ENCODE results near the gene SNTG2. TPM values are rescaled to one million over a fixed set of nuclear protein-coding genes. Genes with fewer than 3 reads are reported as not detected.

The SNTG2 gene
- total RNA-seq, 1 donor from 2014 or later = 4.4 TPM

- intact Hi-C loops (cut with DNase I) = no loop called here
- ATAC-seq (no peak), DNase-seq (ENCODE audit: low spot score) (no peak)
Observed at GRCh38 chr2:1235806-1236205, 285.2 kb downstream of the SNTG2 start.

GRCh38 chr2:1236606-1237005, 286.0 kb downstream of the SNTG2 start:
- ATAC-seq (no peak), DNase-seq (ENCODE audit: low spot score) (no peak)
- intact Hi-C loops (cut with DNase I) = no loop called here

GRCh38 chr2:1237783-1238182, 287.1 kb downstream of the SNTG2 start:
- intact Hi-C loops (cut with DNase I) = no loop called here
- no peak for DNase-seq (ENCODE audit: low spot score)
- ATAC-seq = no peak

- DNase-seq (ENCODE audit: low spot score) (no peak), ATAC-seq (no peak)
- intact Hi-C loops (cut with DNase I) = no loop called here
Observed at GRCh38 chr2:1238598-1239138, 288.0 kb downstream of the SNTG2 start.

- ATAC-seq = no peak
- intact Hi-C loops (cut with DNase I) = no loop called here
- DNase-seq (ENCODE audit: low spot score) = no peak
Observed at GRCh38 chr2:1245193-1245592, 294.5 kb downstream of the SNTG2 start.

GRCh38 chr2:1246239-1246638, 295.6 kb downstream of the SNTG2 start:
- DNase-seq (ENCODE audit: low spot score) (no peak), ATAC-seq (no peak)
- intact Hi-C loops (cut with DNase I) = no loop called here

GRCh38 chr2:1246991-1247390, 296.3 kb downstream of the SNTG2 start:
- DNase-seq (ENCODE audit: low spot score) (no peak), ATAC-seq (no peak)
- intact Hi-C loops (cut with DNase I) = no loop called here

GRCh38 chr2:1248187-1248586, 297.5 kb downstream of the SNTG2 start:
- no peak for ATAC-seq
- intact Hi-C loops (cut with DNase I) = no loop called here

GRCh38 chr2:1249897-1250687, 299.4 kb downstream of the SNTG2 start:
- ATAC-seq = no peak
- intact Hi-C loops (cut with DNase I) = no loop called here
- DNase-seq (ENCODE audit: low spot score) = no peak

More at GRCh38 chr2:1248187-1248586, 297.5 kb downstream of the SNTG2 start:
- no peak for DNase-seq (ENCODE audit: low spot score)

- ATAC-seq (no peak), DNase-seq (ENCODE audit: low spot score) (no peak)
- intact Hi-C loops (cut with DNase I) = no loop called here
Observed at GRCh38 chr2:1251520-1251919, 300.9 kb downstream of the SNTG2 start.

- no peak for DNase-seq (ENCODE audit: low spot score)
- intact Hi-C loops (cut with DNase I) = no loop called here
- peak; percentile 42 for ATAC-seq
Observed at GRCh38 chr2:1253629-1254028, 303.0 kb downstream of the SNTG2 start.

- DNase-seq (ENCODE audit: low spot score) = no peak
- ATAC-seq = no peak
- intact Hi-C loops (cut with DNase I) = no loop called here
Observed at GRCh38 chr2:1254662-1255343, 304.2 kb downstream of the SNTG2 start.

- intact Hi-C loops (cut with DNase I) = no loop called here
- no peak for ATAC-seq
- no peak for DNase-seq (ENCODE audit: low spot score)
Observed at GRCh38 chr2:1256632-1257324, 306.1 kb downstream of the SNTG2 start.

- no peak for ATAC-seq
- intact Hi-C loops (cut with DNase I) = no loop called here
- DNase-seq (ENCODE audit: low spot score) = no peak
Observed at GRCh38 chr2:1257334-1257733, 306.7 kb downstream of the SNTG2 start.

GRCh38 chr2:1259746-1260145, 309.1 kb downstream of the SNTG2 start:
- ATAC-seq (no peak), DNase-seq (ENCODE audit: low spot score) (no peak)
- intact Hi-C loops (cut with DNase I) = no loop called here

- intact Hi-C loops (cut with DNase I) = no loop called here
- DNase-seq (ENCODE audit: low spot score) (no peak), ATAC-seq (no peak)
Observed at GRCh38 chr2:1262609-1263008, 312.0 kb downstream of the SNTG2 start.

GRCh38 chr2:1265454-1265853, 314.8 kb downstream of the SNTG2 start:
- ATAC-seq = no peak
- DNase-seq (ENCODE audit: low spot score) = no peak
- intact Hi-C loops (cut with DNase I) = no loop called here

GRCh38 chr2:1266351-1266750, 315.7 kb downstream of the SNTG2 start:
- intact Hi-C loops (cut with DNase I) = no loop called here
- ATAC-seq = no peak
- DNase-seq (ENCODE audit: low spot score) = no peak

GRCh38 chr2:1268034-1268433, 317.4 kb downstream of the SNTG2 start:
- no peak for DNase-seq (ENCODE audit: low spot score)
- ATAC-seq = no peak
- intact Hi-C loops (cut with DNase I) = no loop called here

GRCh38 chr2:1269812-1270211, 319.2 kb downstream of the SNTG2 start:
- DNase-seq (ENCODE audit: low spot score) (no peak), ATAC-seq (no peak)
- intact Hi-C loops (cut with DNase I) = no loop called here
